Right lobe of liver (tissue), 4 donors: Measurements from ENCODE around the gene HYI.

Source experiments
- POLR2A ChIP-seq: fragments of 450-650 bp; IDR thresholded peaks from one replicate; pipeline ENCODE4 v1.6.1; 2017; ENCODE audit warnings: antibody characterized with exemption, mild to moderate bottlenecking
- TF ChIP-seq, protein P1 (sequence below), 4 donors: fragments of 200-600 bp in 3 of 4; fragments of 450-650 bp in 1 of 4; IDR thresholded peaks; one replicate each; pipeline versions ENCODE4 v1.5.1 to v1.8.0; 2016 to 2022; ENCODE audit warnings: antibody characterized with exemption in 4 of 4, mild to moderate bottlenecking in 2 of 4
- donor health status: DM: no; HTN: no; CAD: no.
- donor health status: DM: no; HTN: no; CAD: no.
- donor health status: DM: no; HTN: yes; CAD: no.

DNA sequence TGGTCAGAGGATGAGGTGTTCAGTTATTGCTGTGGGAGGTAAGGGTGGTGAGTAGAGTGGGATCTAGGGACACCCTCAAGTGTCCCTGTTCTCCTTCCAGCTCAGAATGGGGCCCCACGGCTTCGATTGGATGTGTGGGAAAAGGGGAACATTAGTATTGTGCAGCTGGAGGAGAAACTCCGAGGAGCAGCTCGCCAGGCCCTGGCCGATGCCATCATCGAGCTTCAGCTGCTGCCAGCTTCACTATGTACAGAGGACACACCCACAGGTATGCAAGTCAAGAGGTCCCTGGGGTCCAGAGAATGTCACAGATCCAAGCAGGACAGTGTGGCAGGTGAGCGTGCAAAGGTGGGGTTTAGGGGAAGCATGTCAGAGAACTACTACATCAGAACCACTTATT lies 13.9 kb downstream of the HYI start:
- TF ChIP-seq, protein P1, sequence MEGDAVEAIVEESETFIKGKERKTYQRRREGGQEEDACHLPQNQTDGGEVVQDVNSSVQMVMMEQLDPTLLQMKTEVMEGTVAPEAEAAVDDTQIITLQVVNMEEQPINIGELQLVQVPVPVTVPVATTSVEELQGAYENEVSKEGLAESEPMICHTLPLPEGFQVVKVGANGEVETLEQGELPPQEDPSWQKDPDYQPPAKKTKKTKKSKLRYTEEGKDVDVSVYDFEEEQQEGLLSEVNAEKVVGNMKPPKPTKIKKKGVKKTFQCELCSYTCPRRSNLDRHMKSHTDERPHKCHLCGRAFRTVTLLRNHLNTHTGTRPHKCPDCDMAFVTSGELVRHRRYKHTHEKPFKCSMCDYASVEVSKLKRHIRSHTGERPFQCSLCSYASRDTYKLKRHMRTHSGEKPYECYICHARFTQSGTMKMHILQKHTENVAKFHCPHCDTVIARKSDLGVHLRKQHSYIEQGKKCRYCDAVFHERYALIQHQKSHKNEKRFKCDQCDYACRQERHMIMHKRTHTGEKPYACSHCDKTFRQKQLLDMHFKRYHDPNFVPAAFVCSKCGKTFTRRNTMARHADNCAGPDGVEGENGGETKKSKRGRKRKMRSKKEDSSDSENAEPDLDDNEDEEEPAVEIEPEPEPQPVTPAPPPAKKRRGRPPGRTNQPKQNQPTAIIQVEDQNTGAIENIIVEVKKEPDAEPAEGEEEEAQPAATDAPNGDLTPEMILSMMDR (IDR thresholded peaks at IDR 0.05): no peak
- no peak for TF ChIP-seq POLR2A
